Fibroblast of lung (primary cell): Measurements from ENCODE around the gene SMC2.

Experiments
- EZH2 ChIP-seq: IDR thresholded peaks from 2 replicates; pipeline ENCODE4 v1.5.1; 2012; ENCODE audit warnings: low read length, control low read depth, mild to moderate bottlenecking; ENCODE audit errors: missing control alignments
- TF ChIP-seq, protein P1 (sequence below), 2 donors: IDR thresholded peaks in 1 of 2; conservative IDR thresholded peaks in 1 of 2; 1 replicate in 1 of 2; 2 replicates in 1 of 2; pipeline ENCODE4 v1.5.1; 2011 to 2012; ENCODE audit warnings: low read length in 2 of 2, control low read depth in 1 of 2, inconsistent platforms in 1 of 2, low read depth in 1 of 2, mild to moderate bottlenecking in 1 of 2

DNA sequence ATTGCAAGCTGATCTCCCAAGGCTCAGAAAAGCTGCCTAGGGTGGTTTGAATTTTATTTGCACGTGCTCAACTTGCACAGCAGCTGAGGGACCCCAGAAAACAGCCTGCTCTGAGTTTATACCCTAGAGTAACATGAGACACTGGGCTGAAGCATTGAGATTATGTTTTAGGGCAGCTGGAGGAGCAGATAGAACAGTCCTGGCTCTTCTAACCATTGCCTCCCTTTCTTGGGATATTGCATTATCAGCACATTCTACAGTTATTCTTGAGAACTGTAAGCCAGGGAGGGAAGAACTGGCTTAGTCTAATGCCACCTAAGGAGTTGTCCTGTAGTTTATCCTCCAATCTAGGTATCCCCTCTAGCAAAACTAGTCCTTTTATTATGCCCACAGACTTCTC, 10.3 kb downstream of the SMC2 start:
- TF ChIP-seq, protein P1, sequence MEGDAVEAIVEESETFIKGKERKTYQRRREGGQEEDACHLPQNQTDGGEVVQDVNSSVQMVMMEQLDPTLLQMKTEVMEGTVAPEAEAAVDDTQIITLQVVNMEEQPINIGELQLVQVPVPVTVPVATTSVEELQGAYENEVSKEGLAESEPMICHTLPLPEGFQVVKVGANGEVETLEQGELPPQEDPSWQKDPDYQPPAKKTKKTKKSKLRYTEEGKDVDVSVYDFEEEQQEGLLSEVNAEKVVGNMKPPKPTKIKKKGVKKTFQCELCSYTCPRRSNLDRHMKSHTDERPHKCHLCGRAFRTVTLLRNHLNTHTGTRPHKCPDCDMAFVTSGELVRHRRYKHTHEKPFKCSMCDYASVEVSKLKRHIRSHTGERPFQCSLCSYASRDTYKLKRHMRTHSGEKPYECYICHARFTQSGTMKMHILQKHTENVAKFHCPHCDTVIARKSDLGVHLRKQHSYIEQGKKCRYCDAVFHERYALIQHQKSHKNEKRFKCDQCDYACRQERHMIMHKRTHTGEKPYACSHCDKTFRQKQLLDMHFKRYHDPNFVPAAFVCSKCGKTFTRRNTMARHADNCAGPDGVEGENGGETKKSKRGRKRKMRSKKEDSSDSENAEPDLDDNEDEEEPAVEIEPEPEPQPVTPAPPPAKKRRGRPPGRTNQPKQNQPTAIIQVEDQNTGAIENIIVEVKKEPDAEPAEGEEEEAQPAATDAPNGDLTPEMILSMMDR (conservative IDR thresholded peaks at IDR 0.05 in 1 of 2, IDR thresholded peaks at IDR 0.05 in 1 of 2; ENCODE audit: low read depth in 1 of 2, low read length in 2 of 2), result no peak
- no peak for TF ChIP-seq EZH2
